NCI-H2081 (cell line): ENCODE data around the gene CXCR2.

Experiments
- DNase-seq, 2 experiments: peaks; one replicate each; lab custom pipeline; 2025; lab: John Stamatoyannopoulos, UW

Gene CXCR2

DNA sequence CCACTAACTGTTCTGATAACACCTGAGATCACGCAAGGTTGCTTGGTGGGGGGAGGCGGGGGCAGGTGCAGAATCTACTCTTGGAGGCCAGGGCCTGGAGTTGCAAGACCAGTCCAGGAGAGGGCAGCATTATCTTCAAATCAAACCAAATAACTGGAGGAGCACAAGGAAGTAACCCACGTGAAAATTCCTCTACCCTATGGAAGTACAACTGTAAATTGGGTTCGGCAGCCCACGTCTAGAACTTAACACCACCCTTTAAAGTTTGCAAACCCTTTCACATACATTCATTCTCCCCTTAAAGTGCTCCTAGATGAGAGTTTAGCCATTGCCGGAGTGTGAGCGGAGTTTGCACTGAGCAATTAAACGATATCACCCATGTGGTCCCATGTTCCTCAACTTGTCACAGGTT lies 60.5 kb downstream of the CXCR2 start:
- peak; percentile 59 to 68 for DNase-seq
